ENCODE measurements around the gene PCNX2. TPM values are rescaled to one million over a fixed set of nuclear protein-coding genes. Genes with fewer than 3 reads are reported as not detected.

Gene PCNX2
- total RNA-seq, 2 donors from 2014 or later = 64.1 to 70.1 TPM

GRCh38 chr1:233024199-233024598, 271.3 kb downstream of the PCNX2 start:
- DNase-seq (no peak), ATAC-seq (no peak)
- H3K4me3 Mint-ChIP-seq = no peak overlapping the region
- peaks cover 41% of the 10 kb centered on the region for H3K4me1 Mint-ChIP-seq
- H3K9me3 ChIP-seq (ENCODE audit: control insufficient read depth, low read length, poor library complexity, severe bottlenecking) = no peaks in the 10 kb centered on the region
- no peak overlapping the region for H3K27ac Mint-ChIP-seq
- no peaks in the 10 kb centered on the region for H3K27me3 Mint-ChIP-seq
- peaks cover 12% of the 10 kb centered on the region for H3K36me3 Mint-ChIP-seq (ENCODE audit: low read depth)

GRCh38 chr1:233022246-233022645, 273.3 kb downstream of the PCNX2 start:
- Mint-ChIP-seq H3K36me3 (ENCODE audit: low read depth) (peaks cover 15% of the 10 kb centered on the region), H3K4me1 (peaks cover 44% of the 10 kb centered on the region), H3K27ac (no peak overlapping the region), H3K27me3 (no peaks in the 10 kb centered on the region), H3K4me3 (no peak overlapping the region)
- ATAC-seq (no peak), DNase-seq (no peak)
- H3K9me3 ChIP-seq (ENCODE audit: control insufficient read depth, low read length, poor library complexity, severe bottlenecking) = no peaks in the 10 kb centered on the region

GRCh38 chr1:233020426-233020825, 275.1 kb downstream of the PCNX2 start:
- peak overlapping the region; percentile 27 for H3K27ac Mint-ChIP-seq
- no peaks in the 10 kb centered on the region for H3K27me3 Mint-ChIP-seq
- peaks cover 36% of the 10 kb centered on the region for H3K4me1 Mint-ChIP-seq
- H3K4me3 Mint-ChIP-seq = no peak overlapping the region
- ATAC-seq (no peak), DNase-seq (no peak)
- H3K36me3 Mint-ChIP-seq (ENCODE audit: low read depth) = peaks cover 13% of the 10 kb centered on the region
- H3K9me3 ChIP-seq (ENCODE audit: control insufficient read depth, low read length, poor library complexity, severe bottlenecking) = no peaks in the 10 kb centered on the region

GRCh38 chr1:233019778-233020325, 275.7 kb downstream of the PCNX2 start:
- no peaks in the 10 kb centered on the region for H3K9me3 ChIP-seq (ENCODE audit: control insufficient read depth, low read length, poor library complexity, severe bottlenecking)
- ATAC-seq = no peak
- no peak overlapping the region for H3K27ac Mint-ChIP-seq
- no peaks in the 10 kb centered on the region for H3K27me3 Mint-ChIP-seq
- H3K4me1 Mint-ChIP-seq = peaks cover 36% of the 10 kb centered on the region
- no peak for DNase-seq
- H3K4me3 Mint-ChIP-seq = no peak overlapping the region
- H3K36me3 Mint-ChIP-seq (ENCODE audit: low read depth) = peaks cover 13% of the 10 kb centered on the region

GRCh38 chr1:233019083-233019482, 276.4 kb downstream of the PCNX2 start:
- Mint-ChIP-seq H3K4me3 (no peak overlapping the region), H3K27ac (no peak overlapping the region)

DNA sequence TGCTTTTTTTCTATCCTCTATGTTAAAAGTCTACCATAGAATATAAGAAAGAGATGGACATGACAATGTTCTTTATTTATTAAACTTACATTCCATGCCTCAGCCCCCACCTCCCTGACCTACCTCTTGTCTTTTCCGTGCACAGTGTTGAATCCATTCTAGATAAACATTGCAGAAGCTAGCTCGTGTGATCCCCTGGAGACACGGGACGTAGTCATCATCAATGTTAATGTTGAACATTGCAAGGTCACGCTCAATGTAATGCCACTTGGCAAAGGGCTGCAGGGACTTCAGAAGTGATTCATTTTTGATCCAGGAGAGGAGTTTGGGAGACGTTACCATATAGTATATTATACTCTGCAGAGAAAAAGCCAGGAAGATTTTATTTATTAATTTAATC, 278.7 kb downstream of the PCNX2 start:
- H3K4me3 Mint-ChIP-seq = no peak overlapping the region
- H3K27me3 Mint-ChIP-seq = no peaks in the 10 kb centered on the region
- no peak for DNase-seq
- peak overlapping the region; percentile 37 for H3K27ac Mint-ChIP-seq
- peaks cover 14% of the 10 kb centered on the region for H3K36me3 Mint-ChIP-seq (ENCODE audit: low read depth)
- H3K9me3 ChIP-seq (ENCODE audit: control insufficient read depth, low read length, poor library complexity, severe bottlenecking) = no peaks in the 10 kb centered on the region
- ATAC-seq = no peak
- peaks cover 19% of the 10 kb centered on the region for H3K4me1 Mint-ChIP-seq

More at GRCh38 chr1:233019083-233019482, 276.4 kb downstream of the PCNX2 start:
- peaks cover 32% of the 10 kb centered on the region for H3K4me1 Mint-ChIP-seq
- H3K27me3 Mint-ChIP-seq = no peaks in the 10 kb centered on the region
- no peaks in the 10 kb centered on the region for H3K9me3 ChIP-seq (ENCODE audit: control insufficient read depth, low read length, poor library complexity, severe bottlenecking)
- peaks cover 12% of the 10 kb centered on the region for H3K36me3 Mint-ChIP-seq (ENCODE audit: low read depth)
- DNase-seq = no peak
- ATAC-seq = no peak

DNA sequence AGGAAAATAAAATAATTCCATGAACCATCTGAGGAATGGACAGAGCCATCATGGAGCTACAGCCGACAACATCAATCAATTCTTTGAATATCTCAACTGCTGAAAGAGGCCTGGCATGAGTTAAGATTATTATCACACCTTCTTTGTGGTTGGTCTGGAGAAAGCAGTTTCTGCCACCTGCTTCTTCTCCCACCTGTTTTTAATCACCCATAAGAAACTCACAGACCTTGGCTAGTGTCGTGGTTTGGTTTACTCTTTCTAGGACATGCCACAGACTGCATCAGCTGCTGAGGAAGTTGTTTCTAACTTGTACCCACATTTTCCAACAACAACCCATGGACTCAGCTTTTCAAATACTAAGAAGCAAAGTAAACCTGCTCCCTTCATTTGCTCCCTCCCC, 279.6 kb downstream of the PCNX2 start:
- Mint-ChIP-seq H3K27me3 (no peaks in the 10 kb centered on the region), H3K36me3 (ENCODE audit: low read depth) (peaks cover 14% of the 10 kb centered on the region), H3K27ac (peak overlapping the region; percentile 37), H3K4me3 (no peak overlapping the region), H3K4me1 (peaks cover 13% of the 10 kb centered on the region)
- ATAC-seq (no peak), DNase-seq (no peak)
- no peaks in the 10 kb centered on the region for H3K9me3 ChIP-seq (ENCODE audit: control insufficient read depth, low read length, poor library complexity, severe bottlenecking)

GRCh38 chr1:233012021-233012420, 283.5 kb downstream of the PCNX2 start:
- Mint-ChIP-seq H3K27ac (peak overlapping the region; percentile 72), H3K36me3 (ENCODE audit: low read depth) (peaks cover 10% of the 10 kb centered on the region), H3K27me3 (no peaks in the 10 kb centered on the region), H3K4me3 (no peak overlapping the region), H3K4me1 (peaks cover 2% of the 10 kb centered on the region)
- H3K9me3 ChIP-seq (ENCODE audit: control insufficient read depth, low read length, poor library complexity, severe bottlenecking) = no peaks in the 10 kb centered on the region
- no peak for ATAC-seq
- DNase-seq = no peak

DNA sequence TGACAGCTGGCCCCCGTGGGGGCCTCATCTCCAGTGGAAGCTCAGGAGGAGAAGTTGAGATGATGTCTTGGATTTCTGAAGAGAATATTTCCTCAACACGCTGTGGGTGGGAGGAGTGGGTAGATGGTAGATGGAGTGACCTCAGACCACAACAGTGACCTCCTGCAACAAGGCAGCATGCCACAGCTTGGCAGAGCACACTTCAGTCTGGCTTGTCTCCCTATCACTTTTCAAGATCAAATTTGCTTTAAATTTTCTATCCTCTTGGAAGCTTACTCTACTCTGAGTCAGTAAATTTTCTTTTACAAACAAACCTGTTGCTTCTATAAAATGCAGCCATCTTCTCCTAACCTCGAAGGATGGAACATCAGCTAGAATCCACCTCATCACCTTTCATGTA, 285.4 kb downstream of the PCNX2 start:
- peaks cover 12% of the 10 kb centered on the region for H3K36me3 Mint-ChIP-seq (ENCODE audit: low read depth)
- no peaks in the 10 kb centered on the region for H3K27me3 Mint-ChIP-seq
- H3K4me3 Mint-ChIP-seq = no peak overlapping the region
- no peak overlapping the region for H3K27ac Mint-ChIP-seq
- DNase-seq = no peak
- H3K9me3 ChIP-seq (ENCODE audit: control insufficient read depth, low read length, poor library complexity, severe bottlenecking) = no peaks in the 10 kb centered on the region
- ATAC-seq = no peak
- peaks cover 5% of the 10 kb centered on the region for H3K4me1 Mint-ChIP-seq

DNA sequence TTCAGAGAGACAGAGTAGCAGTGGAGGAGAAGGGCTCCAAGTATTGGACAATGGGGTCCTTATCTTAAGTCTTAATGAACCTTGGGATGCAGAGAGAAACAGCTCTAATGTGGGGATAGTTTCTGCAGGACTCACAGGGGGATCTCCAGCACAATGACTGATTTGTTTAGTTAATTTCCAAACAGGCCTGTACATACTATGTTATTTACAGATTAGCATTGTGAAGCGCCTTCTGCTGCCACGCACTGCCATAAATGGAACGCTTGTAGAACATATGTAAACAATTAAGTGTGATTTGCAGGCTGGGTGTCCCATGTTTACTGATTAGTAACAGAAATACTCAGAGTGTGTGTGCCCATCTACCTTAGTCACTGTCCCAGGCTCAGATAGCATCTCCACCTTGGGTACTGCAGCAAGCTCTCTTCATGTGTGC, 289.0 kb downstream of the PCNX2 start:
- Mint-ChIP-seq H3K36me3 (ENCODE audit: low read depth) (peaks cover 4% of the 10 kb centered on the region), H3K27me3 (no peaks in the 10 kb centered on the region), H3K4me3 (no peak overlapping the region), H3K27ac (no peak overlapping the region), H3K4me1 (peaks cover 5% of the 10 kb centered on the region)
- no peak for ATAC-seq
- DNase-seq = no peak
- no peaks in the 10 kb centered on the region for H3K9me3 ChIP-seq (ENCODE audit: control insufficient read depth, low read length, poor library complexity, severe bottlenecking)

GRCh38 chr1:233006108-233006507, 289.4 kb downstream of the PCNX2 start:
- no peak for DNase-seq
- Mint-ChIP-seq H3K4me1 (peaks cover 5% of the 10 kb centered on the region), H3K36me3 (ENCODE audit: low read depth) (peaks cover 4% of the 10 kb centered on the region), H3K27ac (no peak overlapping the region), H3K4me3 (no peak overlapping the region), H3K27me3 (no peaks in the 10 kb centered on the region)
- no peaks in the 10 kb centered on the region for H3K9me3 ChIP-seq (ENCODE audit: control insufficient read depth, low read length, poor library complexity, severe bottlenecking)
- ATAC-seq = no peak

GRCh38 chr1:233005703-233006102, 289.8 kb downstream of the PCNX2 start:
- Mint-ChIP-seq H3K4me1 (peaks cover 4% of the 10 kb centered on the region), H3K27ac (no peak overlapping the region), H3K4me3 (no peak overlapping the region), H3K27me3 (no peaks in the 10 kb centered on the region), H3K36me3 (ENCODE audit: low read depth) (peaks cover 3% of the 10 kb centered on the region)
- DNase-seq (no peak), ATAC-seq (no peak)
- H3K9me3 ChIP-seq (ENCODE audit: control insufficient read depth, low read length, poor library complexity, severe bottlenecking) = no peaks in the 10 kb centered on the region

DNA sequence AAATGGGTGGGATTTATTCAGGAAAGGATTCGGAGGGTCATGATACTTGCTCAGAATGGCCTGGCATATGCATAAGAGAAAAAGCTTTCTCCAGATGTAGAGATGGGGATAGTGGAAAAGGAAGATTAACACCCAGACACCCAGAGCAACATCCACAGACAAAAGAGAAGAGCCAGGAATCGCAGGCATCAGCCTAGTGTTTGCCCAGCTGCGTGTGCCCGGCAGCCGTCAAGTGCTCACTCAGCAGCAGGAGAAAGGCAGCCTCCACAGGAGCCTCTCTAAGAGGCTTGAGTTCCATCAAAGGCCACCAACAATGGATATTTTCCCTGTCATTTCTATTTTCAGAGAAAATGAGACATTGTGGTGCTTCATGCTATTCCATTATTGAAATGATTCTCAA, 290.4 kb downstream of the PCNX2 start:
- H3K36me3 Mint-ChIP-seq (ENCODE audit: low read depth) = peaks cover 5% of the 10 kb centered on the region

GRCh38 chr1:233004451-233004850, 291.1 kb downstream of the PCNX2 start:
- H3K36me3 Mint-ChIP-seq (ENCODE audit: low read depth) = peaks cover 5% of the 10 kb centered on the region
- H3K27me3 Mint-ChIP-seq = no peaks in the 10 kb centered on the region
- no peaks in the 10 kb centered on the region for H3K9me3 ChIP-seq (ENCODE audit: control insufficient read depth, low read length, poor library complexity, severe bottlenecking)
- H3K4me1 Mint-ChIP-seq = peaks cover 4% of the 10 kb centered on the region
- ATAC-seq = no peak
- no peak overlapping the region for H3K4me3 Mint-ChIP-seq
- DNase-seq = no peak
- no peak overlapping the region for H3K27ac Mint-ChIP-seq

More for the DNA sequence above, 290.4 kb downstream of the PCNX2 start:
- H3K4me1 Mint-ChIP-seq = peaks cover 4% of the 10 kb centered on the region
- no peak overlapping the region for H3K27ac Mint-ChIP-seq
- H3K9me3 ChIP-seq (ENCODE audit: control insufficient read depth, low read length, poor library complexity, severe bottlenecking) = no peaks in the 10 kb centered on the region
- ATAC-seq (no peak), DNase-seq (no peak)
- H3K27me3 Mint-ChIP-seq = no peaks in the 10 kb centered on the region
- no peak overlapping the region for H3K4me3 Mint-ChIP-seq

Measured in T-helper 17 cell (primary cell).